ENCODE results near the gene EGF.
A peak's percentile ranks its signal among the peaks of the same experiment; 100 is the strongest.

EGF gene

GRCh38 chr4:110049951-110050925 is 137.6 kb downstream of the EGF start:
- Histone ChIP-seq H2BK5ac (ENCODE audit: low read depth, low read length, poor library complexity) (no peak overlapping the region), H4K12ac (ENCODE audit: low read depth, low read length) (no peak overlapping the region), H3K4me2 (ENCODE audit: low read length) (no peak overlapping the region), H3K79me2 (ENCODE audit: control insufficient read depth, insufficient read depth, low read length, poor library complexity) (no peaks in the 10 kb centered on the region), H2AFZ (ENCODE audit: insufficient read depth, low read length, poor library complexity) (no peak overlapping the region), H3K27me3 (ENCODE audit: insufficient read depth, low read length) (no peaks in the 10 kb centered on the region), H4K8ac (ENCODE audit: low read depth, low read length) (no peak overlapping the region), H3K9me3 (ENCODE audit: insufficient read depth, low read depth, low read length) (no peaks in the 10 kb centered on the region), H3K23ac (ENCODE audit: low read length) (no peak overlapping the region), H3K18ac (ENCODE audit: low read length) (no peak overlapping the region), H3K79me1 (ENCODE audit: low read length) (no peaks in the 10 kb centered on the region), H4K91ac (ENCODE audit: low read depth, low read length) (no peak overlapping the region), H3K4me1 (ENCODE audit: control insufficient read depth in 1 of 2, insufficient read depth in 2 of 2, low read length in 2 of 2) (no peaks in the 10 kb centered on the region), H3K4ac (ENCODE audit: low read depth, low read length) (no peak overlapping the region), H3K4me3 (ENCODE audit: low read depth, low read length) (no peak overlapping the region), H3K27ac (ENCODE audit: low read depth, low read length) (no peak overlapping the region), H3K14ac (ENCODE audit: low read length) (no peak overlapping the region), H2BK120ac (ENCODE audit: insufficient read depth, low read length, poor library complexity) (no peak overlapping the region), H2AK5ac (ENCODE audit: low read length) (no peak overlapping the region), H2BK12ac (ENCODE audit: low read length) (no peak overlapping the region), H3K9ac (ENCODE audit: low read length) (no peak overlapping the region), H3K36me3 (ENCODE audit: control insufficient read depth in 1 of 2, insufficient read depth in 2 of 2, low read length in 2 of 2) (peaks cover 2 to 4% of the 10 kb centered on the region in 2 experiments)
- peak in 1 of 2 donors; percentile 64 for DNase-seq
- no CpG with 5 or more reads among the region's 9 CpGs for WGBS (ENCODE audit: extremely low coverage, insufficient coverage, insufficient read length)

- H3K9ac ChIP-seq (ENCODE audit: low read length) = no peak overlapping the region
- no peaks in the 10 kb centered on the region for H3K4me1 ChIP-seq (ENCODE audit: control insufficient read depth in 1 of 2, insufficient read depth in 2 of 2, low read length in 2 of 2)
- no peak overlapping the region for H2BK120ac ChIP-seq (ENCODE audit: insufficient read depth, low read length, poor library complexity)
- no peak overlapping the region for H3K4me3 ChIP-seq (ENCODE audit: low read depth, low read length)
- H3K23ac ChIP-seq (ENCODE audit: low read length) = no peak overlapping the region
- H3K4ac ChIP-seq (ENCODE audit: low read depth, low read length) = no peak overlapping the region
- no peak overlapping the region for H4K91ac ChIP-seq (ENCODE audit: low read depth, low read length)
- no peak overlapping the region for H3K27ac ChIP-seq (ENCODE audit: low read depth, low read length)
- peaks cover 2 to 4% of the 10 kb centered on the region in 2 experiments for H3K36me3 ChIP-seq (ENCODE audit: control insufficient read depth in 1 of 2, insufficient read depth in 2 of 2, low read length in 2 of 2)
- H3K27me3 ChIP-seq (ENCODE audit: insufficient read depth, low read length) = no peaks in the 10 kb centered on the region
- no peak overlapping the region for H4K8ac ChIP-seq (ENCODE audit: low read depth, low read length)
- H3K79me1 ChIP-seq (ENCODE audit: low read length) = no peaks in the 10 kb centered on the region
- no peak overlapping the region for H2BK12ac ChIP-seq (ENCODE audit: low read length)
- H3K79me2 ChIP-seq (ENCODE audit: control insufficient read depth, insufficient read depth, low read length, poor library complexity) = no peaks in the 10 kb centered on the region
- no peak for DNase-seq
- H2AK5ac ChIP-seq (ENCODE audit: low read length) = no peak overlapping the region
- H3K4me2 ChIP-seq (ENCODE audit: low read length) = no peak overlapping the region
- H3K9me3 ChIP-seq (ENCODE audit: insufficient read depth, low read depth, low read length) = no peaks in the 10 kb centered on the region
- no peak overlapping the region for H3K14ac ChIP-seq (ENCODE audit: low read length)
- no peak overlapping the region for H4K12ac ChIP-seq (ENCODE audit: low read depth, low read length)
- WGBS (ENCODE audit: extremely low coverage, insufficient coverage, insufficient read length) = no CpG with 5 or more reads among the region's 3 CpGs
- H2BK5ac ChIP-seq (ENCODE audit: low read depth, low read length, poor library complexity) = no peak overlapping the region
- H2AFZ ChIP-seq (ENCODE audit: insufficient read depth, low read length, poor library complexity) = no peak overlapping the region
- H3K18ac ChIP-seq (ENCODE audit: low read length) = no peak overlapping the region
These were observed 142.6 kb downstream of the EGF start for GRCh38 chr4:110055158-110055768.

- Histone ChIP-seq H2BK12ac (ENCODE audit: low read length) (no peak overlapping the region), H3K9me3 (ENCODE audit: insufficient read depth, low read depth, low read length) (no peaks in the 10 kb centered on the region), H2AFZ (ENCODE audit: insufficient read depth, low read length, poor library complexity) (no peak overlapping the region), H3K4me3 (ENCODE audit: low read depth, low read length) (no peak overlapping the region), H3K23ac (ENCODE audit: low read length) (no peak overlapping the region), H4K8ac (ENCODE audit: low read depth, low read length) (no peak overlapping the region), H2AK5ac (ENCODE audit: low read length) (no peak overlapping the region), H3K79me2 (ENCODE audit: control insufficient read depth, insufficient read depth, low read length, poor library complexity) (no peaks in the 10 kb centered on the region), H3K18ac (ENCODE audit: low read length) (no peak overlapping the region), H3K14ac (ENCODE audit: low read length) (no peak overlapping the region), H3K79me1 (ENCODE audit: low read length) (no peaks in the 10 kb centered on the region), H3K36me3 (ENCODE audit: control insufficient read depth in 1 of 2, insufficient read depth in 2 of 2, low read length in 2 of 2) (no peaks in the 10 kb centered on the region), H4K12ac (ENCODE audit: low read depth, low read length) (no peak overlapping the region), H3K27ac (ENCODE audit: low read depth, low read length) (no peak overlapping the region), H3K9ac (ENCODE audit: low read length) (no peak overlapping the region), H4K91ac (ENCODE audit: low read depth, low read length) (no peak overlapping the region), H2BK120ac (ENCODE audit: insufficient read depth, low read length, poor library complexity) (no peak overlapping the region), H3K27me3 (ENCODE audit: insufficient read depth, low read length) (no peaks in the 10 kb centered on the region), H3K4ac (ENCODE audit: low read depth, low read length) (no peak overlapping the region), H3K4me2 (ENCODE audit: low read length) (no peak overlapping the region), H3K4me1 (ENCODE audit: control insufficient read depth in 1 of 2, insufficient read depth in 2 of 2, low read length in 2 of 2) (no peaks in the 10 kb centered on the region), H2BK5ac (ENCODE audit: low read depth, low read length, poor library complexity) (no peak overlapping the region)
- no peak for DNase-seq
- WGBS (ENCODE audit: extremely low coverage, insufficient coverage, insufficient read length) = no CpG with 5 or more reads among the region's 1 CpG
These were observed 146.0 kb downstream of the EGF start for GRCh38 chr4:110058677-110059076.

GRCh38 chr4:110059556-110060191 is 147.0 kb downstream of the EGF start:
- H3K36me3 ChIP-seq (ENCODE audit: control insufficient read depth in 1 of 2, insufficient read depth in 2 of 2, low read length in 2 of 2) = no peaks in the 10 kb centered on the region
- no peak overlapping the region for H3K14ac ChIP-seq (ENCODE audit: low read length)
- H3K27me3 ChIP-seq (ENCODE audit: insufficient read depth, low read length) = no peaks in the 10 kb centered on the region
- no peak overlapping the region for H2BK5ac ChIP-seq (ENCODE audit: low read depth, low read length, poor library complexity)
- no peak overlapping the region for H2AFZ ChIP-seq (ENCODE audit: insufficient read depth, low read length, poor library complexity)
- H3K9ac ChIP-seq (ENCODE audit: low read length) = no peak overlapping the region
- no peak overlapping the region for H3K4ac ChIP-seq (ENCODE audit: low read depth, low read length)
- H2BK12ac ChIP-seq (ENCODE audit: low read length) = no peak overlapping the region
- no peak overlapping the region for H3K4me2 ChIP-seq (ENCODE audit: low read length)
- no peaks in the 10 kb centered on the region for H3K79me2 ChIP-seq (ENCODE audit: control insufficient read depth, insufficient read depth, low read length, poor library complexity)
- H3K79me1 ChIP-seq (ENCODE audit: low read length) = no peaks in the 10 kb centered on the region
- no CpG with 5 or more reads among the region's 3 CpGs for WGBS (ENCODE audit: extremely low coverage, insufficient coverage, insufficient read length)
- no peak overlapping the region for H3K18ac ChIP-seq (ENCODE audit: low read length)
- no peak for DNase-seq
- no peaks in the 10 kb centered on the region for H3K9me3 ChIP-seq (ENCODE audit: insufficient read depth, low read depth, low read length)
- no peak overlapping the region for H2BK120ac ChIP-seq (ENCODE audit: insufficient read depth, low read length, poor library complexity)
- no peak overlapping the region for H3K23ac ChIP-seq (ENCODE audit: low read length)
- H2AK5ac ChIP-seq (ENCODE audit: low read length) = no peak overlapping the region
- H3K27ac ChIP-seq (ENCODE audit: low read depth, low read length) = no peak overlapping the region
- no peak overlapping the region for H4K12ac ChIP-seq (ENCODE audit: low read depth, low read length)
- H4K91ac ChIP-seq (ENCODE audit: low read depth, low read length) = no peak overlapping the region
- no peak overlapping the region for H3K4me3 ChIP-seq (ENCODE audit: low read depth, low read length)
- H3K4me1 ChIP-seq (ENCODE audit: control insufficient read depth in 1 of 2, insufficient read depth in 2 of 2, low read length in 2 of 2) = peaks cover 0 to 2% of the 10 kb centered on the region in 2 experiments
- H4K8ac ChIP-seq (ENCODE audit: low read depth, low read length) = no peak overlapping the region

Data from trophoblast cell (in vitro differentiated cells and primary cell).